Loucy (cell line): ENCODE results near the gene ZNF471.

Experiments used
- H2AFZ ChIP-seq: fragments of 200-600 bp; sonication (generic); 2 replicates; pipeline ENCODE4 v1.6.0; 2016; ENCODE audit warnings: antibody characterized with exemption, mild to moderate bottlenecking, low read length, moderate library complexity
- H3F3A ChIP-seq: fragments of 200-600 bp; 2 replicates; pipeline ENCODE4 v1.6.0; 2016; ENCODE audit warnings: antibody characterized with exemption, low read depth, mild to moderate bottlenecking
- H3K27me3 ChIP-seq: fragments of 200-600 bp; sonication (generic); 2 replicates; pipeline ENCODE4 v1.6.1; 2014; ENCODE audit warnings: low read length, mild to moderate bottlenecking; ENCODE audit not compliant: insufficient read depth, poor library complexity, severe bottlenecking
- H3K36me3 ChIP-seq: fragments of 200-600 bp; sonication (generic); 2 replicates; pipeline ENCODE4 v1.6.1; 2016; ENCODE audit warnings: low read length; ENCODE audit not compliant: insufficient read depth
- H3K4me1 ChIP-seq: fragments of 200-600 bp; sonication (generic); 2 replicates; pipeline ENCODE4 v1.5.1; 2014; ENCODE audit warnings: low read length, mild to moderate bottlenecking; ENCODE audit not compliant: insufficient read depth, poor library complexity, severe bottlenecking
- H3K4me2 ChIP-seq: fragments of 200-600 bp; sonication (generic); 2 replicates; pipeline ENCODE4 v1.6.0; 2014; ENCODE audit warnings: antibody characterized with exemption, low read length, low read depth, mild to moderate bottlenecking; ENCODE audit not compliant: poor library complexity, severe bottlenecking
- H3K4me3 ChIP-seq: fragments of 200-600 bp; sonication (generic); 2 replicates; pipeline ENCODE4 v1.5.1; 2014; ENCODE audit warnings: low read length, mild to moderate bottlenecking, mixed read lengths; ENCODE audit not compliant: poor library complexity, severe bottlenecking
- H3K79me2 ChIP-seq: fragments of 200-600 bp; sonication (generic); 2 replicates; pipeline ENCODE4 v1.6.1; 2014; ENCODE audit warnings: low read length; ENCODE audit not compliant: insufficient read depth
- H3K9ac ChIP-seq: fragments of 200-600 bp; sonication (generic); 2 replicates; pipeline ENCODE4 v1.6.0; 2014; ENCODE audit warnings: mild to moderate bottlenecking, low read depth, low read length, moderate library complexity; ENCODE audit not compliant: poor library complexity, severe bottlenecking
- H3K9me2 ChIP-seq: fragments of 200-600 bp; sonication (generic); replicated peaks from 2 replicates; pipeline ENCODE4 v1.6.1; 2016; ENCODE audit warnings: low read depth, low read length, mixed read lengths
- H3K9me3 ChIP-seq: fragments of 200-600 bp; sonication (generic); 2 replicates; pipeline ENCODE4 v1.6.1; 2014; ENCODE audit warnings: mild to moderate bottlenecking, antibody characterized with exemption, low read length, low read depth; ENCODE audit not compliant: insufficient read depth
- H4K20me1 ChIP-seq: fragments of 200-600 bp; sonication (generic); 2 replicates; pipeline ENCODE4 v1.6.0; 2014; ENCODE audit warnings: antibody characterized with exemption, low read length, mild to moderate bottlenecking; ENCODE audit not compliant: insufficient read depth, poor library complexity, severe bottlenecking
- CTCF ChIP-seq: fragments of 200-600 bp; sonication (generic); conservative IDR thresholded peaks from 2 replicates; pipeline ENCODE4 v1.5.1; 2014; ENCODE audit warnings: mild to moderate bottlenecking, antibody characterized with exemption, low read length
- EZH2phosphoT487 ChIP-seq: fragments of 200-600 bp; IDR thresholded peaks from 2 replicates; pipeline ENCODE4 v1.6.1; 2018; ENCODE audit warnings: antibody characterized with exemption, mild to moderate bottlenecking, moderate library complexity, borderline replicate concordance

Gene ZNF471

GRCh38 chr19:56572589-56572988 is 64.9 kb downstream of the ZNF471 start:
- H3F3A ChIP-seq = no peaks in the 10 kb centered on the region
- H3K9ac ChIP-seq = no peak overlapping the region
- H3K4me3 ChIP-seq = no peak overlapping the region
- peaks cover 11% of the 10 kb centered on the region; the same call in 1 of the 2 replicates for H3K36me3 ChIP-seq
- no peak overlapping the region for H2AFZ ChIP-seq
- no peaks in the 10 kb centered on the region for H4K20me1 ChIP-seq
- peaks cover 39% of the 10 kb centered on the region; the same call in 1 of the 2 replicates for H3K9me3 ChIP-seq
- H3K4me1 ChIP-seq = no peaks in the 10 kb centered on the region
- TF ChIP-seq CTCF (no peak), EZH2phosphoT487 (no peak)
- H3K4me2 ChIP-seq = no peak overlapping the region
- peaks cover 3% of the 10 kb centered on the region; the same call in 1 of the 2 replicates for H3K79me2 ChIP-seq
- peaks cover 4% of the 10 kb centered on the region for H3K27me3 ChIP-seq
- no peaks in the 10 kb centered on the region for H3K9me2 ChIP-seq

GRCh38 chr19:56573914-56574313 is 66.3 kb downstream of the ZNF471 start:
- H3K27me3 ChIP-seq = peaks cover 4% of the 10 kb centered on the region
- peaks cover 11% of the 10 kb centered on the region; the same call in 1 of the 2 replicates for H3K36me3 ChIP-seq

GRCh38 chr19:56577719-56578602 is 70.3 kb downstream of the ZNF471 start:
- Histone ChIP-seq H3K27me3 (peaks cover 4% of the 10 kb centered on the region), H3K9me2 (no peaks in the 10 kb centered on the region), H4K20me1 (no peaks in the 10 kb centered on the region), H3K9me3 (peaks cover 62% of the 10 kb centered on the region), H3K36me3 (peaks cover 11% of the 10 kb centered on the region; the same call in 1 of the 2 replicates), H3F3A (no peaks in the 10 kb centered on the region), H2AFZ (no peak overlapping the region), H3K4me2 (no peak overlapping the region), H3K4me3 (no peak overlapping the region), H3K4me1 (no peaks in the 10 kb centered on the region), H3K79me2 (no peaks in the 10 kb centered on the region), H3K9ac (no peak overlapping the region)
- TF ChIP-seq CTCF (no peak), EZH2phosphoT487 (no peak)

More at GRCh38 chr19:56573914-56574313, 66.3 kb downstream of the ZNF471 start:
- Histone ChIP-seq H3K4me1 (no peaks in the 10 kb centered on the region), H3K4me3 (no peak overlapping the region), H3K9me2 (no peaks in the 10 kb centered on the region), H3K4me2 (no peak overlapping the region), H4K20me1 (no peaks in the 10 kb centered on the region), H3K9ac (no peak overlapping the region), H2AFZ (no peak overlapping the region), H3K79me2 (no peaks in the 10 kb centered on the region), H3K9me3 (peaks cover 51% of the 10 kb centered on the region), H3F3A (no peaks in the 10 kb centered on the region)
- TF ChIP-seq CTCF = no peak
- no peak for TF ChIP-seq EZH2phosphoT487
